B cell (primary cell): Measurements from ENCODE around the gene KLHL22.

Experiments used
- EZH2 ChIP-seq: IDR thresholded peaks from 2 replicates; pipeline ENCODE4 v1.6.1; 2012; ENCODE audit warnings: borderline replicate concordance, low read depth, mild to moderate bottlenecking, moderate library complexity, low read length; ENCODE audit not compliant: insufficient read depth, poor library complexity, severe bottlenecking
- TF ChIP-seq, protein P1 (sequence below): fragments of 200-600 bp; IDR thresholded peaks from one replicate; pipeline ENCODE4 v1.8.0; 2022; ENCODE audit warnings: antibody characterized with exemption, mild to moderate bottlenecking

DNA sequence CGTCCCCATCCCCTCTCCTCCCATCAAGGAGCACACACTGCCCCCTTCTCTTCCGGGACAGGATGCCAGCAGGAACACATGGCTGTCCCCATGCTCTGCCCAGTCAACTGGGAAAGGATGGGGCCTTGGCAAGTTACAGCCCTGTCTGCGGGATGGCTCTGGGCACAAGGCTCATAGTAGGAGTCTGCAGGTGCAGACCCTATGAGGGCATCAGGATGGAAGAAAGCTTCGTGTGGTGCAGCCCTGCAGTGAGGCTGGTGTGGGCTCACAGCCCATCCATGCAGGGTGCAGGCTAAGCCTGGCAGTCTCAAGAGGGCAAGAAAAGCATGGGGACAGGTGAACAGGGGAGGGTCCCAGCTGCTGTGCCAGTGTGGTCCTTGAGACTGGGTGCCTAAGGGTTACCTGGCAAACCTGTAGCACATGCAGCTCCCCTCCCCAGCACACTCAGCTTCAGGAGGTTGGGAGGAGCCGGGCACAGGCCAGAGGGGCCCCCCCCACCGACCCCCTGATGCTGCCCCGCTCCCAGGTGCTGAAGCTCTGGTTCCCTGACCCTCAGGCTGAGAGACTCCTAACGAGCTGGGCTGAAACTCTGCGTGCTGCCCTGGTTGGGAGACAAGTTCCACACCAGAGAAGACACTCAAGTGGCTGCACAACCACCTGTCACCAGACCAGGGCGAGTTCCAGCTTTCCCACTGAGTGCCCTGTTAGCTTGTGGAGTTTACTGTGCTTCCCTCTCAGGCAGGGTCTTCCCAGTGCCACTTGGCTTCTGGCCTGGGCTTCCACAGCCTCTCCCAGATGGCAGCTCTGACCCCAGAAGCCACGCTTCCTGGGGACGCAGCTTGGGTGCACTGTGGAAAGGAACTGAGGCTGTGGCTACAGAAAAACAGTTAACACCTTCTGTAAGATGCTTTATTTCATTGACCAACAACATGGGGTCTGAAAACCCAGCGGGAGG lies 54.7 kb downstream of the KLHL22 start:
- TF ChIP-seq, protein P1, sequence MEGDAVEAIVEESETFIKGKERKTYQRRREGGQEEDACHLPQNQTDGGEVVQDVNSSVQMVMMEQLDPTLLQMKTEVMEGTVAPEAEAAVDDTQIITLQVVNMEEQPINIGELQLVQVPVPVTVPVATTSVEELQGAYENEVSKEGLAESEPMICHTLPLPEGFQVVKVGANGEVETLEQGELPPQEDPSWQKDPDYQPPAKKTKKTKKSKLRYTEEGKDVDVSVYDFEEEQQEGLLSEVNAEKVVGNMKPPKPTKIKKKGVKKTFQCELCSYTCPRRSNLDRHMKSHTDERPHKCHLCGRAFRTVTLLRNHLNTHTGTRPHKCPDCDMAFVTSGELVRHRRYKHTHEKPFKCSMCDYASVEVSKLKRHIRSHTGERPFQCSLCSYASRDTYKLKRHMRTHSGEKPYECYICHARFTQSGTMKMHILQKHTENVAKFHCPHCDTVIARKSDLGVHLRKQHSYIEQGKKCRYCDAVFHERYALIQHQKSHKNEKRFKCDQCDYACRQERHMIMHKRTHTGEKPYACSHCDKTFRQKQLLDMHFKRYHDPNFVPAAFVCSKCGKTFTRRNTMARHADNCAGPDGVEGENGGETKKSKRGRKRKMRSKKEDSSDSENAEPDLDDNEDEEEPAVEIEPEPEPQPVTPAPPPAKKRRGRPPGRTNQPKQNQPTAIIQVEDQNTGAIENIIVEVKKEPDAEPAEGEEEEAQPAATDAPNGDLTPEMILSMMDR = no peak
- no peak for TF ChIP-seq EZH2
